Stimulated activated naive CD8-positive, alpha-beta T cell treated with anti-CD3 and anti-CD28 coated beads, Interleukin-15, amount 100 ng/mL, for 72 hours (primary cell): Measurements from ENCODE around the gene VWA3A.
A peak's percentile ranks its signal among the peaks of the same experiment; 100 is the strongest.

Source experiments
- ATAC-seq: fragments of 150-1000 bp; cut with Tn5 transposase; 2 replicates; pipeline ENCODE4 v1.10.0; 2021; ENCODE audit warnings: mild to moderate bottlenecking, moderate library complexity
- DNase-seq, 2 donors: peaks; one replicate each; pipeline ENCODE4 v3.0.0; 2021 to 2022
- H3K27ac Mint-ChIP-seq, 2 donors: one replicate each; pipeline ENCODE4 v1.8.0; 2022; ENCODE audit warnings: mild to moderate bottlenecking in 2 of 2, mixed read lengths in 2 of 2, moderate library complexity in 2 of 2
- H3K27me3 Mint-ChIP-seq: one replicate; pipeline ENCODE4 v1.8.0; 2022; ENCODE audit warnings: mixed read lengths
- H3K4me1 Mint-ChIP-seq: one replicate; pipeline ENCODE4 v1.8.0; 2022; ENCODE audit warnings: mild to moderate bottlenecking, mixed read lengths
- H3K4me3 Mint-ChIP-seq, 2 donors: one replicate each; pipeline ENCODE4 v1.8.0; 2022; ENCODE audit warnings: mild to moderate bottlenecking in 2 of 2, mixed read lengths in 2 of 2, moderate library complexity in 1 of 2
- H3K9me3 Mint-ChIP-seq, 2 donors: one replicate each; pipeline ENCODE4 v1.8.0; 2022; ENCODE audit warnings: mixed read lengths in 2 of 2

VWA3A gene

GRCh38 chr16:22075043-22075757, 17.1 kb upstream of the VWA3A start:
- ATAC-seq (no peak), DNase-seq (no peak)
- Mint-ChIP-seq H3K4me3 (no peak overlapping the region), H3K9me3 (no peaks in the 10 kb centered on the region), H3K27me3 (no peaks in the 10 kb centered on the region), H3K27ac (no peak overlapping the region), H3K4me1 (no peaks in the 10 kb centered on the region)

GRCh38 chr16:22075776-22076175, 16.6 kb upstream of the VWA3A start:
- ATAC-seq = no peak
- DNase-seq = no peak
- H3K4me3 Mint-ChIP-seq = no peak overlapping the region
- no peaks in the 10 kb centered on the region for H3K27me3 Mint-ChIP-seq
- H3K9me3 Mint-ChIP-seq = no peaks in the 10 kb centered on the region
- H3K4me1 Mint-ChIP-seq = no peaks in the 10 kb centered on the region
- H3K27ac Mint-ChIP-seq = no peak overlapping the region

GRCh38 chr16:22077700-22078313, 14.5 kb upstream of the VWA3A start:
- Mint-ChIP-seq H3K27ac (no peak overlapping the region), H3K27me3 (no peaks in the 10 kb centered on the region), H3K4me3 (no peak overlapping the region), H3K4me1 (no peaks in the 10 kb centered on the region), H3K9me3 (no peaks in the 10 kb centered on the region)
- peak; percentile 60 to 61 for DNase-seq
- peak; percentile 76 for ATAC-seq

GRCh38 chr16:22078656-22079055, 13.7 kb upstream of the VWA3A start:
- ATAC-seq (no peak), DNase-seq (no peak)
- no peaks in the 10 kb centered on the region for H3K27me3 Mint-ChIP-seq
- no peaks in the 10 kb centered on the region for H3K9me3 Mint-ChIP-seq
- no peak overlapping the region for H3K27ac Mint-ChIP-seq
- no peaks in the 10 kb centered on the region for H3K4me1 Mint-ChIP-seq
- no peak overlapping the region for H3K4me3 Mint-ChIP-seq

- DNase-seq = no peak
- H3K27me3 Mint-ChIP-seq = no peaks in the 10 kb centered on the region
- H3K4me1 Mint-ChIP-seq = no peaks in the 10 kb centered on the region
- no peak overlapping the region for H3K27ac Mint-ChIP-seq
- no peak for ATAC-seq
- no peaks in the 10 kb centered on the region for H3K9me3 Mint-ChIP-seq
- no peak overlapping the region for H3K4me3 Mint-ChIP-seq
Measured at GRCh38 chr16:22081050-22081449, 11.3 kb upstream of the VWA3A start.

- H3K27me3 Mint-ChIP-seq = no peaks in the 10 kb centered on the region
- no peak overlapping the region for H3K27ac Mint-ChIP-seq
- no peak for ATAC-seq
- H3K4me1 Mint-ChIP-seq = no peaks in the 10 kb centered on the region
- DNase-seq = no peak
- H3K4me3 Mint-ChIP-seq = no peak overlapping the region
- no peaks in the 10 kb centered on the region for H3K9me3 Mint-ChIP-seq
Measured at GRCh38 chr16:22086440-22086839, 5.9 kb upstream of the VWA3A start.

- DNase-seq (no peak), ATAC-seq (no peak)
- no peak overlapping the region for H3K4me3 Mint-ChIP-seq
- H3K27ac Mint-ChIP-seq = no peak overlapping the region
- H3K9me3 Mint-ChIP-seq = no peaks in the 10 kb centered on the region
- H3K4me1 Mint-ChIP-seq = no peaks in the 10 kb centered on the region
- H3K27me3 Mint-ChIP-seq = no peaks in the 10 kb centered on the region
Measured at GRCh38 chr16:22088642-22089041, 3.7 kb upstream of the VWA3A start.

GRCh38 chr16:22089910-22090309, 2.4 kb upstream of the VWA3A start:
- no peaks in the 10 kb centered on the region for H3K9me3 Mint-ChIP-seq
- H3K4me3 Mint-ChIP-seq = no peak overlapping the region
- H3K4me1 Mint-ChIP-seq = no peaks in the 10 kb centered on the region
- H3K27ac Mint-ChIP-seq = no peak overlapping the region
- H3K27me3 Mint-ChIP-seq = peaks cover 3% of the 10 kb centered on the region
- ATAC-seq = no peak
- DNase-seq = no peak

GRCh38 chr16:22091721-22092120, 620 bp upstream of the VWA3A start:
- H3K4me1 Mint-ChIP-seq = no peaks in the 10 kb centered on the region
- ATAC-seq (no peak), DNase-seq (no peak)
- H3K27ac Mint-ChIP-seq = no peak overlapping the region
- H3K9me3 Mint-ChIP-seq = no peaks in the 10 kb centered on the region
- peaks cover 8% of the 10 kb centered on the region for H3K27me3 Mint-ChIP-seq
- H3K4me3 Mint-ChIP-seq = no peak overlapping the region

- DNase-seq = no peak
- H3K9me3 Mint-ChIP-seq = no peaks in the 10 kb centered on the region
- no peak for ATAC-seq
- peaks cover 22% of the 10 kb centered on the region for H3K27me3 Mint-ChIP-seq
- H3K4me1 Mint-ChIP-seq = no peaks in the 10 kb centered on the region
- no peak overlapping the region for H3K4me3 Mint-ChIP-seq
- H3K27ac Mint-ChIP-seq = no peak overlapping the region
Measured at GRCh38 chr16:22093331-22093730, 990 bp downstream of the VWA3A start.

- H3K9me3 Mint-ChIP-seq = no peaks in the 10 kb centered on the region
- H3K4me1 Mint-ChIP-seq = peaks cover 2% of the 10 kb centered on the region
- no peak overlapping the region for H3K4me3 Mint-ChIP-seq
- H3K27ac Mint-ChIP-seq = no peak overlapping the region
- no peak for ATAC-seq
- H3K27me3 Mint-ChIP-seq = peaks cover 25% of the 10 kb centered on the region
- no peak for DNase-seq
Measured at GRCh38 chr16:22093996-22094395, 1.7 kb downstream of the VWA3A start.

- Mint-ChIP-seq H3K4me1 (peaks cover 5% of the 10 kb centered on the region), H3K9me3 (no peaks in the 10 kb centered on the region), H3K27ac (no peak overlapping the region), H3K27me3 (peaks cover 25% of the 10 kb centered on the region), H3K4me3 (peak overlapping the region in 1 of 2 donors; percentile 15)
- peak; percentile 86 for ATAC-seq
- DNase-seq = peak in 1 of 2 donors; percentile 22
Measured at GRCh38 chr16:22098405-22099255, 6.3 kb downstream of the VWA3A start.

GRCh38 chr16:22099256-22099975, 7.1 kb downstream of the VWA3A start:
- H3K27me3 Mint-ChIP-seq = peaks cover 25% of the 10 kb centered on the region
- H3K27ac Mint-ChIP-seq = no peak overlapping the region
- DNase-seq (no peak), ATAC-seq (no peak)
- H3K4me3 Mint-ChIP-seq = no peak overlapping the region
- no peaks in the 10 kb centered on the region for H3K9me3 Mint-ChIP-seq
- H3K4me1 Mint-ChIP-seq = peaks cover 5% of the 10 kb centered on the region

GRCh38 chr16:22103441-22103840, 11.1 kb downstream of the VWA3A start:
- H3K4me3 Mint-ChIP-seq = no peak overlapping the region
- H3K4me1 Mint-ChIP-seq = peaks cover 5% of the 10 kb centered on the region
- no peaks in the 10 kb centered on the region for H3K9me3 Mint-ChIP-seq
- ATAC-seq = no peak
- no peak overlapping the region for H3K27ac Mint-ChIP-seq
- H3K27me3 Mint-ChIP-seq = peaks cover 2% of the 10 kb centered on the region
- no peak for DNase-seq

GRCh38 chr16:22109258-22109898, 17.0 kb downstream of the VWA3A start:
- peak; percentile 28 for ATAC-seq
- Mint-ChIP-seq H3K4me3 (no peak overlapping the region), H3K4me1 (peaks cover 7% of the 10 kb centered on the region), H3K27ac (no peak overlapping the region), H3K9me3 (no peaks in the 10 kb centered on the region), H3K27me3 (peaks cover 6% of the 10 kb centered on the region)
- DNase-seq = no peak
